ENCODE measurements around the gene WDR74.

GRCh38 chr11:62830904-62831519 lies 8.4 kb downstream of the WDR74 start:
- TF ChIP-seq CTCF (conservative IDR thresholded peaks at IDR 0.05), result no peak
- no peak for TF ChIP-seq EZH2 (IDR thresholded peaks at IDR 0.05; ENCODE audit: low read depth)
